ENCODE data around the gene IRF8.

Gene IRF8

DNA sequence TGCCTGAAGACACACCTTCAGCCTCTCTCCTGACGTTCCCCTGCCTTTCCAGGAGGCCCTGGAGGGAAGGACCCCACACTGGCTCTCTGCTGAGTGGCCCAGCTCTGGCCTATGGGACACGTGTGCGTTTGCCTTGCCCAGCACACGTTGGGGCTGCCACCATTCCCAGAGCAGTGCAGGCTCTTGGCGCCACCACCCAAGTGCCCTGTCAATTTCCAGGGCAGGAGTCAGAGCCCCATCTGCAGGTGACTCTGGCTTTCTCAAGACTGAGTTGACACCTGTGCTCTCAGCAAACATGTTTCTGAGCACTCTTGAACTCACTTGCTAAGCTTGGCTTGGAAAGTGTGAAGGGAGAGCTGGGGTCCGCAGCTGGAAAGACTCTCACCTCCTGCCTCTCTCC is 4.7 kb upstream of the IRF8 start:
- ATAC-seq: no peak
- no peak for TF ChIP-seq SNAI2 (CRISPR knock-in tag; IDR thresholded peaks at IDR 0.05)
- TF ChIP-seq ZNF565 (CRISPR knock-in tag; conservative IDR thresholded peaks at IDR 0.05; ENCODE audit: low read depth): no peak
- TF ChIP-seq BACH2 (CRISPR knock-in tag; IDR thresholded peaks at IDR 0.05; ENCODE audit: borderline replicate concordance): no peak
- TF ChIP-seq RARB (CRISPR knock-in tag; IDR thresholded peaks at IDR 0.05): no peak
- no peak for TF ChIP-seq PPARA (CRISPR knock-in tag; IDR thresholded peaks at IDR 0.05; ENCODE audit: borderline replicate concordance)
- TF ChIP-seq, protein P1, sequence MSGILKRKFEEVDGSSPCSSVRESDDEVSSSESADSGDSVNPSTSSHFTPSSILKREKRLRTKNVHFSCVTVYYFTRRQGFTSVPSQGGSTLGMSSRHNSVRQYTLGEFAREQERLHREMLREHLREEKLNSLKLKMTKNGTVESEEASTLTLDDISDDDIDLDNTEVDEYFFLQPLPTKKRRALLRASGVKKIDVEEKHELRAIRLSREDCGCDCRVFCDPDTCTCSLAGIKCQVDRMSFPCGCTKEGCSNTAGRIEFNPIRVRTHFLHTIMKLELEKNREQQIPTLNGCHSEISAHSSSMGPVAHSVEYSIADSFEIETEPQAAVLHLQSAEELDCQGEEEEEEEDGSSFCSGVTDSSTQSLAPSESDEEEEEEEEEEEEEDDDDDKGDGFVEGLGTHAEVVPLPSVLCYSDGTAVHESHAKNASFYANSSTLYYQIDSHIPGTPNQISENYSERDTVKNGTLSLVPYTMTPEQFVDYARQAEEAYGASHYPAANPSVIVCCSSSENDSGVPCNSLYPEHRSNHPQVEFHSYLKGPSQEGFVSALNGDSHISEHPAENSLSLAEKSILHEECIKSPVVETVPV (CRISPR knock-in tag; IDR thresholded peaks at IDR 0.05): no peak
- TF ChIP-seq OSR1 (CRISPR knock-in tag; IDR thresholded peaks at IDR 0.05): no peak
- TF ChIP-seq, protein P2, sequence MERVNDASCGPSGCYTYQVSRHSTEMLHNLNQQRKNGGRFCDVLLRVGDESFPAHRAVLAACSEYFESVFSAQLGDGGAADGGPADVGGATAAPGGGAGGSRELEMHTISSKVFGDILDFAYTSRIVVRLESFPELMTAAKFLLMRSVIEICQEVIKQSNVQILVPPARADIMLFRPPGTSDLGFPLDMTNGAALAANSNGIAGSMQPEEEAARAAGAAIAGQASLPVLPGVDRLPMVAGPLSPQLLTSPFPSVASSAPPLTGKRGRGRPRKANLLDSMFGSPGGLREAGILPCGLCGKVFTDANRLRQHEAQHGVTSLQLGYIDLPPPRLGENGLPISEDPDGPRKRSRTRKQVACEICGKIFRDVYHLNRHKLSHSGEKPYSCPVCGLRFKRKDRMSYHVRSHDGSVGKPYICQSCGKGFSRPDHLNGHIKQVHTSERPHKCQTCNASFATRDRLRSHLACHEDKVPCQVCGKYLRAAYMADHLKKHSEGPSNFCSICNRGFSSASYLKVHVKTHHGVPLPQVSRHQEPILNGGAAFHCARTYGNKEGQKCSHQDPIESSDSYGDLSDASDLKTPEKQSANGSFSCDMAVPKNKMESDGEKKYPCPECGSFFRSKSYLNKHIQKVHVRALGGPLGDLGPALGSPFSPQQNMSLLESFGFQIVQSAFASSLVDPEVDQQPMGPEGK (CRISPR knock-in tag; IDR thresholded peaks at IDR 0.05; ENCODE audit: borderline replicate concordance): no peak
- TF ChIP-seq TCF4 (CRISPR knock-in tag; IDR thresholded peaks at IDR 0.05; ENCODE audit: borderline replicate concordance): no peak
- no peak for TF ChIP-seq ZFP30 (CRISPR knock-in tag; IDR thresholded peaks at IDR 0.05)
- TF ChIP-seq ARNTL (CRISPR knock-in tag; IDR thresholded peaks at IDR 0.05; ENCODE audit: borderline replicate concordance, low read depth): no peak
- no peak for TF ChIP-seq GLIS3 (CRISPR knock-in tag; IDR thresholded peaks at IDR 0.05)
- no peak for TF ChIP-seq TOX (CRISPR knock-in tag; IDR thresholded peaks at IDR 0.05; ENCODE audit: borderline replicate concordance)

DNA sequence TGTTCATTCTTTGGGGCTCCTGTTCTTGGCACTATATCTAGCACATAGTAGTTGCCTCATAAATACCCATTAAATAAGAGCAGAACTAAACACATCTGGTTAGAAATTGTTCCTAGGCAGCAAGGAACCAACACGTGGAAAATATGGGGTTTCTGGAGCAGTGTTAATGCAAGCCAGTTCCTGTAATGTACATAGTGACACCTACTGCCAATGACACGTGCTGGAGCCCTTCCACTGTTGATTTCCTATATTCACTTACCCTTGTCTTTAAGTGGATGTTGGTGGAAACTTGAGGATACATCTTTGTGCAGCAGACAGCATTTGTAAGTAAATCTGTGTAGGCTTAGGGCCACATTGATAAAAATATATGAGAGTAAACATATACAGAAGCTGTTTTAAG is 1.6 kb upstream of the IRF8 start:
- TF ChIP-seq BACH2 (CRISPR knock-in tag; IDR thresholded peaks at IDR 0.05; ENCODE audit: borderline replicate concordance) (no peak), OSR1 (CRISPR knock-in tag; IDR thresholded peaks at IDR 0.05) (no peak)
- ATAC-seq: no peak

DNA sequence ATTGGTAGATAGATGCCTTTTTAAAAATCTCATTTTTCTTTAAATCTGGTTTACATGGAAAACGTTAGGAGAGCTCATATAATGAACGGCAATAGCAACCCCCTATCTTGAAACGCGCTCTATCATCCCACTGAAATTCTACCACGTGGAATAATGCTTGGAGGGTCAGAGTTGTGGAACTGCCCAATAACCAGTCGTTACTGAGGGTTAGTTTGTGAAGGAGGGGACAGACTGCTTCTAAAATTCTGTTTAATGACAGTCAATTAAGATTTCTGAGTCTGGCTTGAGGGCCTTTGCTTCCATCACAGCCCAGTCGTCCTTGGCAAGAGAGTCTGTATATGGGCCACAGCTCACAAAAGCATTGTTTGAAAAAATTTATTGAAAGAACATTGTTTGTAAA is 482 bp downstream of the IRF8 start:
- TF ChIP-seq ESRRG (CRISPR knock-in tag; IDR thresholded peaks at IDR 0.05) (no peak), GLIS3 (CRISPR knock-in tag; IDR thresholded peaks at IDR 0.05) (no peak), PPARA (CRISPR knock-in tag; IDR thresholded peaks at IDR 0.05; ENCODE audit: borderline replicate concordance) (no peak), RARB (CRISPR knock-in tag; IDR thresholded peaks at IDR 0.05) (no peak), ZFP3 (CRISPR knock-in tag; IDR thresholded peaks at IDR 0.05) (no peak), OSR1 (CRISPR knock-in tag; IDR thresholded peaks at IDR 0.05) (no peak), ZC3H10 (CRISPR knock-in tag; IDR thresholded peaks at IDR 0.05) (no peak), ISL1 (CRISPR knock-in tag; IDR thresholded peaks at IDR 0.05) (no peak), TCF4 (CRISPR knock-in tag; IDR thresholded peaks at IDR 0.05; ENCODE audit: borderline replicate concordance) (no peak), ZFP30 (CRISPR knock-in tag; IDR thresholded peaks at IDR 0.05) (no peak), ZNF565 (CRISPR knock-in tag; conservative IDR thresholded peaks at IDR 0.05; ENCODE audit: low read depth) (no peak), BACH2 (CRISPR knock-in tag; IDR thresholded peaks at IDR 0.05; ENCODE audit: borderline replicate concordance) (no peak)
- TF ChIP-seq, protein P3, sequence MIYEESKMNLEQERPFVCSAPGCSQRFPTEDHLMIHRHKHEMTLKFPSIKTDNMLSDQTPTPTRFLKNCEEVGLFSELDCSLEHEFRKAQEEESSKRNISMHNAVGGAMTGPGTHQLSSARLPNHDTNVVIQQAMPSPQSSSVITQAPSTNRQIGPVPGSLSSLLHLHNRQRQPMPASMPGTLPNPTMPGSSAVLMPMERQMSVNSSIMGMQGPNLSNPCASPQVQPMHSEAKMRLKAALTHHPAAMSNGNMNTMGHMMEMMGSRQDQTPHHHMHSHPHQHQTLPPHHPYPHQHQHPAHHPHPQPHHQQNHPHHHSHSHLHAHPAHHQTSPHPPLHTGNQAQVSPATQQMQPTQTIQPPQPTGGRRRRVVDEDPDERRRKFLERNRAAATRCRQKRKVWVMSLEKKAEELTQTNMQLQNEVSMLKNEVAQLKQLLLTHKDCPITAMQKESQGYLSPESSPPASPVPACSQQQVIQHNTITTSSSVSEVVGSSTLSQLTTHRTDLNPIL (CRISPR knock-in tag; IDR thresholded peaks at IDR 0.05; ENCODE audit: low read depth): no peak
- TF ChIP-seq, protein P2 (CRISPR knock-in tag; IDR thresholded peaks at IDR 0.05; ENCODE audit: borderline replicate concordance): no peak
- TF ChIP-seq, protein P1 (CRISPR knock-in tag; IDR thresholded peaks at IDR 0.05): no peak
- no peak for ATAC-seq

DNA sequence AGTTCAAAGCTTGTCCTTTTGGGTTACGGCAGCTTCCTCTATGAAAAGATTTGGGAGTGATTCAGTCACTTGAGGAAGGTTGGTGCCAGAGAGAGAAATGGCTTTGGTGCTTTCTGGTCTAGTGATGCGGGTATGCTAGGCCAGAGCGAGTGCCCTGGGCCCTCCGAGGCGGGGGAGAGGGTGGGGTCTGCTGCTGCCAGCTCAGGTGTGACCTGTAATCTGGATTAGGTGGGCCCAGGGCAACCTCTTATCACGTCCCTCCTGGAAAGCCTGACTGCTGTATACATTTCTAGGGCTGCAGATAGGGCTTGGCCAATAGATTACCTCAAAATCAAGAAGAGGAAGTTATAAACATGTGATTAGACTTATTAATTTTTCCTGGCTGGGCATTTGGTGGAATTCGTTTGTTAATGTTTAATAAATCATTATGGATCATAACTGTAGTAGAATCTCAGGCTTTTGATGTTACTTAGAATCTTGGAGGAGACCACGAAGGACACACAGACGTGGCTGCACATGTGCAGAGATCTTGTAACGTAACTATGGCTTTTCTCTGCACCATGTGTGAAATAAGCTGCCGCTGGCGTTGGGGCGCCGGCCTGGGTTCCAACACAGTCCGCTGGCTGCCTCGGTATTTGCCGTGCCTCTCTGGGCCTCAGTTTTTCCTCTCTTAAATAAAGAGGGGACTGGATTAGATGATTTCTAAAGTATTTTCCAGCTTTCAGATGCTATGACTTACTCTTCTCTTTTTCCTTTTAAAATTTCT is 1.2 kb downstream of the IRF8 start:
- ATAC-seq: no peak
- TF ChIP-seq BACH2 (CRISPR knock-in tag; IDR thresholded peaks at IDR 0.05; ENCODE audit: borderline replicate concordance) (no peak), ZNF565 (CRISPR knock-in tag; conservative IDR thresholded peaks at IDR 0.05; ENCODE audit: low read depth) (no peak), TCF4 (CRISPR knock-in tag; IDR thresholded peaks at IDR 0.05; ENCODE audit: borderline replicate concordance) (no peak), TOX (CRISPR knock-in tag; IDR thresholded peaks at IDR 0.05; ENCODE audit: borderline replicate concordance) (no peak), ISL1 (CRISPR knock-in tag; IDR thresholded peaks at IDR 0.05) (no peak), RARB (CRISPR knock-in tag; IDR thresholded peaks at IDR 0.05) (no peak), GLIS3 (CRISPR knock-in tag; IDR thresholded peaks at IDR 0.05) (no peak), PPARA (CRISPR knock-in tag; IDR thresholded peaks at IDR 0.05; ENCODE audit: borderline replicate concordance) (no peak)
- TF ChIP-seq, protein P1 (CRISPR knock-in tag; IDR thresholded peaks at IDR 0.05): no peak
- TF ChIP-seq, protein P3 (CRISPR knock-in tag; IDR thresholded peaks at IDR 0.05; ENCODE audit: low read depth): no peak
- TF ChIP-seq, protein P2 (CRISPR knock-in tag; IDR thresholded peaks at IDR 0.05; ENCODE audit: borderline replicate concordance): no peak
